IMR-90 (cell line): ENCODE data around the gene RAC3. TPM values are rescaled to one million over a fixed set of nuclear protein-coding genes. Genes with fewer than 3 reads are reported as not detected.

Experiments used
- ATAC-seq: fragments of 200-7000 bp; cut with Tn5 transposase; 2 replicates; pipeline ENCODE4 v1.9.1; 2020; ENCODE audit warnings: low read depth, mild to moderate bottlenecking, moderate library complexity
- BruUV-seq: library from RNA; stranded (reverse); fragments of 400-500 nt; replicated peaks from 2 replicates; lab custom pipeline; 2021; lab: Mats Ljungman, UMichigan
- CTCF ChIA-PET: fragments of 300-600 bp; formaldehyde crosslinking; extraction: SDS; loops from one replicate; lab custom pipeline; 2021; ENCODE audit warnings: antibody characterized with exemption; lab: Yijun Ruan, JAX
- POLR2A ChIA-PET: fragments of 300-600 bp; sonication (Branson Sonifier 250); formaldehyde crosslinking; loops from one replicate; lab custom pipeline; 2022; ENCODE audit warnings: antibody characterized with exemption; ENCODE audit not compliant: unreplicated experiment; lab: Charles Lee
- DNase-seq: peaks from one replicate; pipeline ENCODE4 v3.0.0; 2013
- H2AFZ ChIP-seq: replicated peaks from 2 replicates; pipeline ENCODE3; 2013; ENCODE audit warnings: low read length, mild to moderate bottlenecking; ENCODE audit not compliant: poor library complexity
- H2AK5ac ChIP-seq: 2 replicates; pipeline ENCODE4 v1.6.1; 2013; ENCODE audit warnings: low read depth, low read length, inconsistent platforms
- H2AK9ac ChIP-seq: replicated peaks from 2 replicates; pipeline ENCODE3; 2013; ENCODE audit warnings: mild to moderate bottlenecking, low read depth, low read length, moderate library complexity; ENCODE audit not compliant: poor library complexity
- H2BK120ac ChIP-seq: 2 replicates; pipeline ENCODE4 v1.6.1; 2013; ENCODE audit warnings: low read depth, low read length, inconsistent platforms
- H2BK15ac ChIP-seq: 3 replicates; pipeline ENCODE4 v1.6.1; 2013; ENCODE audit warnings: low read depth, low read length, inconsistent platforms
- H2BK20ac ChIP-seq: 2 replicates; pipeline ENCODE4 v1.6.1; 2013; ENCODE audit warnings: low read depth, mild to moderate bottlenecking, inconsistent platforms, low read length, moderate library complexity
- H2BK5ac ChIP-seq: 2 replicates; pipeline ENCODE4 v1.6.1; 2013; ENCODE audit warnings: mild to moderate bottlenecking, low read depth, low read length, inconsistent platforms; ENCODE audit not compliant: poor library complexity, severe bottlenecking
- H3K14ac ChIP-seq: replicated peaks from 2 replicates; pipeline ENCODE4 v1.6.1; 2013; ENCODE audit warnings: low read depth, low read length, inconsistent platforms
- H3K18ac ChIP-seq: 2 replicates; pipeline ENCODE4 v1.6.1; 2013; ENCODE audit warnings: low read depth, low read length, control low read depth
- H3K23ac ChIP-seq: 2 replicates; pipeline ENCODE4 v1.6.1; 2013; ENCODE audit warnings: low read depth, low read length, inconsistent platforms
- H3K27ac ChIP-seq: 2 replicates; pipeline ENCODE4 v1.5.1; 2013; ENCODE audit warnings: mild to moderate bottlenecking, control low read depth, low read length; ENCODE audit not compliant: insufficient read depth
- H3K27me3 ChIP-seq: 2 replicates; pipeline ENCODE4 v1.6.1; 2013; ENCODE audit warnings: low read length; ENCODE audit not compliant: control insufficient read depth, insufficient read depth
- H3K36me3 ChIP-seq: 2 replicates; pipeline ENCODE4 v1.6.1; 2013; ENCODE audit warnings: low read length, mixed read lengths; ENCODE audit not compliant: control insufficient read depth, insufficient read depth
- H3K4ac ChIP-seq: 2 replicates; pipeline ENCODE4 v1.6.1; 2013; ENCODE audit warnings: low read depth, low read length, inconsistent platforms
- H3K4me1 ChIP-seq: 2 replicates; pipeline ENCODE4 v1.6.1; 2013; ENCODE audit warnings: low read length, mixed read lengths; ENCODE audit not compliant: control insufficient read depth, insufficient read depth
- H3K4me2 ChIP-seq: 2 replicates; pipeline ENCODE4 v1.6.1; 2013; ENCODE audit warnings: low read depth, mild to moderate bottlenecking, control low read depth, low read length, moderate library complexity
- H3K4me3 ChIP-seq: 2 replicates; pipeline ENCODE4 v1.5.1; 2013; ENCODE audit warnings: low read depth, mild to moderate bottlenecking, control low read depth, low read length, moderate library complexity; ENCODE audit not compliant: insufficient read depth
- H3K56ac ChIP-seq: 2 replicates; pipeline ENCODE4 v1.6.1; 2013; ENCODE audit warnings: low read length, inconsistent platforms; ENCODE audit not compliant: insufficient read depth; ENCODE audit errors: extremely low read depth
- H3K79me1 ChIP-seq, 2 experiments: 2 replicates each; pipeline ENCODE4 v1.6.1; 2013; ENCODE audit warnings: low read length in 2 of 2, inconsistent platforms in 1 of 2, low read depth in 1 of 2
- H3K9ac ChIP-seq: 2 replicates; pipeline ENCODE4 v1.6.1; 2013; ENCODE audit warnings: low read depth, low read length, control low read depth
- H3K9me1 ChIP-seq: 2 replicates; pipeline ENCODE4 v1.6.1; 2013; ENCODE audit warnings: low read length, inconsistent platforms; ENCODE audit not compliant: insufficient read depth
- H3K9me3 ChIP-seq: 2 replicates; pipeline ENCODE4 v1.6.1; 2013; ENCODE audit warnings: low read length; ENCODE audit not compliant: control insufficient read depth, insufficient read depth
- H4K20me1 ChIP-seq: 2 replicates; pipeline ENCODE4 v1.6.1; 2013; ENCODE audit warnings: low read length, inconsistent platforms; ENCODE audit not compliant: insufficient read depth
- H4K5ac ChIP-seq: 2 replicates; pipeline ENCODE4 v1.6.1; 2013; ENCODE audit warnings: mild to moderate bottlenecking, low read depth, low read length, control low read depth
- H4K8ac ChIP-seq, 2 experiments: 2 replicates each; pipeline ENCODE4 v1.6.1; 2013; ENCODE audit warnings: low read depth in 2 of 2, low read length in 2 of 2, control low read depth in 1 of 2, inconsistent platforms in 1 of 2
- H4K91ac ChIP-seq: 2 replicates; pipeline ENCODE4 v1.6.1; 2013; ENCODE audit warnings: low read depth, low read length, inconsistent platforms; ENCODE audit not compliant: insufficient read depth
- BHLHE40 ChIP-seq: fragments of 150-350 bp; IDR thresholded peaks from 2 replicates; pipeline ENCODE4 v1.6.1; 2016; ENCODE audit warnings: mild to moderate bottlenecking, low read depth, low read length
- CEBPB ChIP-seq: IDR thresholded peaks from 2 replicates; pipeline ENCODE4 v1.6.1; 2012; ENCODE audit warnings: low read depth, low read length, improper control_type of control experiment
- CHD1 ChIP-seq: IDR thresholded peaks from 2 replicates; pipeline ENCODE4 v1.6.1; 2012; ENCODE audit warnings: low read depth, low read length, improper control_type of control experiment
- MAFK ChIP-seq: IDR thresholded peaks from 2 replicates; pipeline ENCODE4 v1.6.1; 2012; ENCODE audit warnings: low read depth, low read length, improper control_type of control experiment
- MAZ ChIP-seq: IDR thresholded peaks from 2 replicates; pipeline ENCODE4 v1.6.1; 2012; ENCODE audit warnings: low read depth, mild to moderate bottlenecking, low read length, improper control_type of control experiment, moderate library complexity, borderline replicate concordance
- MXI1 ChIP-seq: IDR thresholded peaks from 2 replicates; pipeline ENCODE4 v1.6.1; 2012; ENCODE audit warnings: low read depth, mild to moderate bottlenecking, low read length, moderate library complexity, borderline replicate concordance
- NFE2L2 ChIP-seq: fragments of 150-350 bp; IDR thresholded peaks from 2 replicates; pipeline ENCODE4 v1.6.1; 2016; ENCODE audit warnings: low read depth, mild to moderate bottlenecking, low read length
- POLR2A ChIP-seq: IDR thresholded peaks from 2 replicates; pipeline ENCODE4 v1.6.1; 2012; ENCODE audit warnings: mild to moderate bottlenecking, low read depth, low read length
- RAD21 ChIP-seq: IDR thresholded peaks from 2 replicates; pipeline ENCODE4 v1.6.1; 2012; ENCODE audit warnings: low read length, improper control_type of control experiment
- RCOR1 ChIP-seq: IDR thresholded peaks from 2 replicates; pipeline ENCODE4 v1.6.1; 2012; ENCODE audit warnings: mild to moderate bottlenecking, low read length, improper control_type of control experiment; ENCODE audit not compliant: insufficient replicate concordance
- RFX5 ChIP-seq: IDR thresholded peaks from 2 replicates; pipeline ENCODE4 v1.8.0; 2012; ENCODE audit warnings: low read depth, mild to moderate bottlenecking, low read length, moderate library complexity
- SMC3 ChIP-seq: fragments of 150-350 bp; IDR thresholded peaks from 2 replicates; pipeline ENCODE4 v1.6.1; 2016; ENCODE audit warnings: low read depth, mild to moderate bottlenecking, antibody characterized with exemption, low read length, moderate library complexity
- WGBS, 2 experiments: methylation state at CpG; one replicate each; pipeline versions ENCODE4 v1.1.5 to v1.1.7; 2013; ENCODE audit warnings: missing lambda C conversion rate in 2 of 2; ENCODE audit not compliant: insufficient read length in 1 of 2; ENCODE audit errors: extremely low coverage in 2 of 2; 5-methylcytosine and 5-hydroxymethylcytosine counted together
- dilution Hi-C: fragments of 300-500 bp; cut with HindIII; formaldehyde crosslinking; loops from one replicate; pipeline ENCODE4 v1.14.3; 2018; ENCODE audit warnings: low sequenced_read_pairs; ENCODE audit not compliant: unreplicated experiment
- in situ Hi-C: fragments of 300-500 bp; cut with MboI; formaldehyde crosslinking; loops from 3 replicates; pipeline ENCODE4 v1.14.3; 2019; ENCODE audit warnings: low sequenced_read_pairs, inconsistent platforms, mixed read lengths
- intact Hi-C: fragments of 100-400 bp; cut with micrococcal nuclease; formaldehyde crosslinking; loops from 2 replicates; pipeline ENCODE4 v1.10.0; 2022
- polyA plus RNA-seq, 3 experiments: library from polyadenylated mRNA; depleted of rRNA; stranded (reverse); fragments of >200 nt; gene quantifications; 2 replicates each; pipeline ENCODE4 v1.2.3, GENCODE V29; 2012; ENCODE audit warnings: low replicate concordance in 1 of 3
- total RNA-seq: library from RNA; depleted of rRNA; stranded (reverse); fragments of >200 nt; gene quantifications from 2 replicates; pipeline ENCODE4 v1.2.3, GENCODE V29; 2012
- TF ChIP-seq, protein P1 (sequence below): fragments of 150-350 bp; IDR thresholded peaks from 2 replicates; pipeline ENCODE4 v1.6.1; 2017; ENCODE audit warnings: mild to moderate bottlenecking, antibody characterized with exemption, low read length, low read depth
- TF ChIP-seq, protein P2 (sequence below): fragments of 150-350 bp; IDR thresholded peaks from 2 replicates; pipeline ENCODE4 v1.6.1; 2016; ENCODE audit warnings: low read depth, mild to moderate bottlenecking, low read length, moderate library complexity, borderline replicate concordance
- TF ChIP-seq, protein P3 (sequence below): conservative IDR thresholded peaks from 2 replicates; pipeline ENCODE4 v1.5.1; 2012; ENCODE audit warnings: mild to moderate bottlenecking, low read depth, low read length, improper control_type of control experiment

RAC3 gene
- total and polyA plus RNA-seq, 2 of the 4 experiments (the other 2 are of a cell fraction), result 5.7 to 23.4 TPM

DNA sequence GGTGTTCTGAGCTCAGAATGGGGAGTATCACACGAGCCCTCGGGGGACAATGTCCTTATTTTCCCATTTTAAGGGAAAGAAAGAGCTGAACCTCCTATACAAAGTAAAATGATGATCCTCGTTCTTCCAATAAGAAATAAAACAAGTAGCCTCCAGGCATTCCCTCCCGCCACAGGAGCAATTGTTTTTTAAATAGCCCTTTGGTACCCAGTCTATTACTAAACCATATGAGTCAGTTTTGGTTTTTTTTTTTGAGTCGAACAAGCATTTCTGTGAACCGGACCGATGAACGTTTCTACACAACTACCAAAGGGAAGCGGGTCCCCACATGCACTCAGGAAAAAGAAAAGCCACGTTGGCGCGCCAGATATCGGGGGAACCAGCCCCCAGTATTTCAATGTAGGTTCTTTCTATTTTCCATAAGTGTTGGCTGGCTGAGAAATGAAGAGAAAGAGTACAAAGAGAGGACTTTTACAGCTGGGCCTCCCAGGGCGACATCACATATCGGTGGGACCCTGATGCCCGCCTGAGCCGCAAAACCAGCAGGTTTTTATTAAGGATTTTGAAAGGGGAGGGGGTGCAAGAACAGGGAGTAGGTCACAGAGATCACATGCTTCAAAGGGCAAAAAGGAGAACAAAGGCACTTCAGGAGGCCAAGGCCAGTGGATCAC, 9.8 kb downstream of the RAC3 start:
- DNase-seq (no peak), ATAC-seq (no peak)
- no peak overlapping the region for H2AK5ac ChIP-seq

More for the DNA sequence above, 9.8 kb downstream of the RAC3 start:
- Histone ChIP-seq H3K27ac (no peak overlapping the region), H2AK9ac (no peak overlapping the region), H2BK5ac (no peak overlapping the region), H3K27me3 (no peaks in the 10 kb centered on the region), H3K18ac (no peak overlapping the region), H2BK20ac (no peak overlapping the region), H3K9ac (no peak overlapping the region), H3K79me1 (peaks cover 7% of the 10 kb centered on the region in 2 experiments; a peak in 3 of 4 replicates), H3K14ac (no peak overlapping the region), H4K8ac (no peak overlapping the region), H3K4me3 (no peak overlapping the region), H3K4me1 (peaks cover 4% of the 10 kb centered on the region), H3K56ac (no peak overlapping the region), H3K23ac (no peak overlapping the region), H4K5ac (no peak overlapping the region), H4K91ac (no peak overlapping the region), H3K9me1 (peaks cover 11% of the 10 kb centered on the region; the same call in 1 of the 2 replicates), H3K4me2 (no peak overlapping the region), H4K20me1 (peaks cover 5% of the 10 kb centered on the region), H3K9me3 (no peaks in the 10 kb centered on the region), H2BK15ac (no peak overlapping the region), H3K4ac (no peak overlapping the region), H2BK120ac (no peak overlapping the region), H3K36me3 (no peaks in the 10 kb centered on the region), H2AFZ (no peak overlapping the region)
- ChIA-PET POLR2A (no interaction called here), CTCF (no interaction called here)
- intact Hi-C loops (no loop called here), dilution Hi-C loops (no loop called here), in situ Hi-C loops (no loop called here)
- no TSS peak for BruUV-seq
- no CpG with 5 or more reads among the region's 17 CpGs for WGBS, 2 experiments
- TF ChIP-seq, protein P1, sequence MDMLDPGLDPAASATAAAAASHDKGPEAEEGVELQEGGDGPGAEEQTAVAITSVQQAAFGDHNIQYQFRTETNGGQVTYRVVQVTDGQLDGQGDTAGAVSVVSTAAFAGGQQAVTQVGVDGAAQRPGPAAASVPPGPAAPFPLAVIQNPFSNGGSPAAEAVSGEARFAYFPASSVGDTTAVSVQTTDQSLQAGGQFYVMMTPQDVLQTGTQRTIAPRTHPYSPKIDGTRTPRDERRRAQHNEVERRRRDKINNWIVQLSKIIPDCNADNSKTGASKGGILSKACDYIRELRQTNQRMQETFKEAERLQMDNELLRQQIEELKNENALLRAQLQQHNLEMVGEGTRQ, result no peak
- TF ChIP-seq BHLHE40, result no peak
- no peak for TF ChIP-seq SMC3
- no peak for TF ChIP-seq CHD1
- TF ChIP-seq NFE2L2, result no peak
- TF ChIP-seq MAZ, result no peak
- TF ChIP-seq MXI1, result no peak
- TF ChIP-seq, protein P2, sequence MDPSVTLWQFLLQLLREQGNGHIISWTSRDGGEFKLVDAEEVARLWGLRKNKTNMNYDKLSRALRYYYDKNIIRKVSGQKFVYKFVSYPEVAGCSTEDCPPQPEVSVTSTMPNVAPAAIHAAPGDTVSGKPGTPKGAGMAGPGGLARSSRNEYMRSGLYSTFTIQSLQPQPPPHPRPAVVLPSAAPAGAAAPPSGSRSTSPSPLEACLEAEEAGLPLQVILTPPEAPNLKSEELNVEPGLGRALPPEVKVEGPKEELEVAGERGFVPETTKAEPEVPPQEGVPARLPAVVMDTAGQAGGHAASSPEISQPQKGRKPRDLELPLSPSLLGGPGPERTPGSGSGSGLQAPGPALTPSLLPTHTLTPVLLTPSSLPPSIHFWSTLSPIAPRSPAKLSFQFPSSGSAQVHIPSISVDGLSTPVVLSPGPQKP, result no peak
- no peak for TF ChIP-seq MAFK
- TF ChIP-seq RCOR1, result no peak
- no peak for TF ChIP-seq RAD21
- no peak for TF ChIP-seq RFX5
- TF ChIP-seq CEBPB, result no peak
- no peak for TF ChIP-seq POLR2A
- TF ChIP-seq, protein P3, sequence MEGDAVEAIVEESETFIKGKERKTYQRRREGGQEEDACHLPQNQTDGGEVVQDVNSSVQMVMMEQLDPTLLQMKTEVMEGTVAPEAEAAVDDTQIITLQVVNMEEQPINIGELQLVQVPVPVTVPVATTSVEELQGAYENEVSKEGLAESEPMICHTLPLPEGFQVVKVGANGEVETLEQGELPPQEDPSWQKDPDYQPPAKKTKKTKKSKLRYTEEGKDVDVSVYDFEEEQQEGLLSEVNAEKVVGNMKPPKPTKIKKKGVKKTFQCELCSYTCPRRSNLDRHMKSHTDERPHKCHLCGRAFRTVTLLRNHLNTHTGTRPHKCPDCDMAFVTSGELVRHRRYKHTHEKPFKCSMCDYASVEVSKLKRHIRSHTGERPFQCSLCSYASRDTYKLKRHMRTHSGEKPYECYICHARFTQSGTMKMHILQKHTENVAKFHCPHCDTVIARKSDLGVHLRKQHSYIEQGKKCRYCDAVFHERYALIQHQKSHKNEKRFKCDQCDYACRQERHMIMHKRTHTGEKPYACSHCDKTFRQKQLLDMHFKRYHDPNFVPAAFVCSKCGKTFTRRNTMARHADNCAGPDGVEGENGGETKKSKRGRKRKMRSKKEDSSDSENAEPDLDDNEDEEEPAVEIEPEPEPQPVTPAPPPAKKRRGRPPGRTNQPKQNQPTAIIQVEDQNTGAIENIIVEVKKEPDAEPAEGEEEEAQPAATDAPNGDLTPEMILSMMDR, result no peak
